HG03159 (cell line): ENCODE data around the gene TMEM151B.
"Not testable (repeated sequence)": the region's sequence is repeated elsewhere in the genome, so short reads cannot be mapped to it uniquely, and the experiment has no call there.

Experiments used
- ATAC-seq: cut with Tn5 transposase; IDR thresholded peaks from one replicate; pipeline ENCODE4 v1.9.1; 2021; ENCODE audit warnings: mild to moderate bottlenecking, moderate library complexity; ENCODE audit not compliant: unreplicated experiment

The TMEM151B gene

DNA sequence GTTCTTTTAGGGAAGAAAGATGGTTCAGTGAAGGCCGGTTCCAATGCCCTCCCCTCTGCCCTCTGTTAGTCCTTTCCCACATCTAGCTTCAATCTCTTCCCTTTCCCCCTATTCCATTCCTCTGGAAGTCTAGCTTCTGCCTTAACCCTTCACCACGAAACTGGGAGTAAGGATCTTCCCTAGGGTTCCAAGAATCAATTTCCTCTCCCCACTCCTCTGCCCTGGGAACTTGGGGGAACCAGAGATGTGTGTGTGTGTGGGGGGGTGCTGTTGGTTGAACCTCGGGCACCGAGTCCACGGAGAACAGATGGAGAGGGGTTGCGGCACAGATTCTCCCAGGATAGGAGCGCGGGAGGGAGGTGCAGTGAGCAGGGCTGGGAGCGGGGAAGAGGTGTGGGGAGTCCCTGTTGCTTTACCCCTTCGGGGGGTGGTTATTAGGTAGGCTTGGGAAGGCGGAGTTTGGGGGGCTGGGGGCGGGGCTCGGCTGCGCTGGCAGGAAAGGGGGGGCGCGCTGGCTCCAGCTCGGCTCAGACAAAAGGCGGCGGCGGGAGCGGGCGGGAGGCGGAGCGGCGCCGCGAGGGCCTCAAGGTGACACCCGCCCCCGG, at the start of gene TMEM151B:
TSS of gene TMEM151B (plus strand) at position 530 of the 605 bp plus-strand sequence. CDS start 293 bp downstream, outside the sequence.
- ATAC-seq, result no peak

DNA sequence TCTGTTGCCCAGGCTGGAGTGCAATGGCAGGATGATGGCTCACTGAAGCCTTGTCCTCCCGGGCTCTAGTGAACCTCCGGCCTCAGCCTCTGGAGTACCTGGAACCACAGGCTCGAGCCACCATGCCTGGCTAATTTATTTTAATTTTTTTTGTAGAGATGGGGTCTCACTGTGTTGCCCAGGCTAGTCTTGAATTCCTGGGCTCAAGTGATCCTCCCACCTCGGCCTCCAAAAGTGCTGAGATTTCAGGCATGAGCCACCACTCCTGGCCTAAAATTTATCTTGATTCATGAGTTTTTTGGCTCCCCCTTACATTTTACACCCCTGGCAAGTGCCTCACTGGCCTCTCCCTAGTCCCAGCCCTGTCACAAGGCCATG, 49.3 kb upstream of the TMEM151B start:
- no peak for ATAC-seq

DNA sequence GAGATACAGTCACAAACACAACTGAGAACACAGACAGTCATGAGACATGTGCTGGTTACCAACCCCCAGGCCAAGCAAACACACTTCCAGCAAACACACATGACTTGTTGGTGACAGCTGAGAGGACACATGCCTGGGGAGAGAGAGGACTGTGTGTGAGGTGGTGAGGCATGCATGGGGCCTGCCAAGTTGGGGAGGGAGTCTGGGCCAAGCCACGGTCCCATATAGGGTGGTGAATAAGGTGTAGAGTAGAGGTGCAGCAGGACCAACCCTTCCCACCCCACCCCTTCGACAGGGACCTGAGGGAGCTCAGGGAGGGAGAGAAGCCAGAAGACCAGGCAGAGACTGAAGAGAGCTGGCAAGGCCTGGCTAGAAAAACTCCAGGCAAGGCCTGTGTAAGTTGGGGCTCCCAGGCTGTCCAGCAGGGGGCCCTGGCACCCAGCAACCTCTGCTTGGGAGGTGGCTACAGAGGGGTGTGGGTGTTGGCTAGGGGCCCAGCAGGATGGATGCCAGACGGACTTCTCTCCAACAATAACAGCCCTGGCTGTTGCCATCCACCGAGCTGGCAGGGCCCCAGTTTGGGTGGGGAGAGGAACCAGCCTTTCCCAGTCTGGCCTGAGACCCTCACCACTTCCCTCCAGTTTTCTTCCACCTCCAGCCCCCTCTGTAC, 48.8 kb upstream of the TMEM151B start:
- ATAC-seq, result no peak

DNA sequence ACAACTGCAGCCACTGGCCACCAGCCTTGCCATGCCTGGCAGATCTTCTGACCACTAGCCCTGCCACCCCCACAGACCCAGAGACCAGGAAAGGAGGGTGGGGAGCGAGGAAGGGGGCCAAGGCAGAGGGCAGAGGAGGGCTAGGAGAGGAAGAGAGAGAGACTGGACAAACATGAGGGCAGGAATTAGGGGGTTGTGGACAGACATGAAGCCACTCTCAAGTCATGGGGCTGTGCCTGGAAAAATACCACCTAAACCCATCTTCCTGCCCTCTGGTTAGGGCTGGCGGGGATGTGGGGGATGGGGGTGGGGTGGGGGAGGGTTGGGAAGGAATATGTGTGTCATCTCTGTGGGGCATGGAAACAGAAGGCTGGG, 48.3 kb upstream of the TMEM151B start:
- ATAC-seq, result no peak

DNA sequence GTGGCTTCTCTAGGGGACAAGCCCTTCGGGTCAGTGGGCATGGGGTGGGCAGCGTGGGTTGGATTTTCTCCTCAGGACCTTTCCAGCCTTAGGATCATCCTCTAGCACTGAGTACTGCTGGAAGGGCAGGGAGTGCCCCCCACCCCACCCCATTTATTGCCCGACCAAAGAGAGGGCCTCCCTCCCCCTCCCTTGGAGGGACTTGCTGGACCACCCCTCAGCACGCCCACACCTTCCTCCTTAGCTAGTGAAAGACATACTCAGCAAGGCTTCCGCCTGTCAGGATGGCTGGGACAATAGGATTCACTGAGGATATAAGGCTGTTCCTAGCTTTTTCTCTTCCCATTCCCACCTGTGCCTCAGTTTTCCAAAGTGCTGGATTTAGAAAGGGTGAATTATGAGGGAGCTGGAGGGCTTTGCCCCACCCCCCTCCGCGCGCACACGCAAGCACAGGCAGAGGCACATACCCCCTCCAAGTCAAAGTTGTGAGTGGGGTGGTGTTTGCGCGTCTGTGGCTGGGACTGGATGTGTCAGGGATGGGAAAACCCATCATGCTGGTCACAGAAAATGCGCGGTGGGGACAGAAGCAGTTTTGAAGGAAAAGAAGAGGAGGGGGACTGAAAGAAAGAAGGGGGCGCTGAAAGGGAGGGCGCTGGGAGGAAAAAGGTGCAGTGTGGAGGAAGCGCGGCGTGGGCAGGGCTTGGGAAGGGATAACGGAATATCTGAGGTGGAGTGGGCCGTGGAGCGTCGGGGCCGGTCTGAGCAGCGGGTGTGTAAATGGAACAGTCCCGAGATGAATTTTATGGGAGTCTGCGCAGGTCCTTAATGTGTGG, 47.5 kb upstream of the TMEM151B start:
- no peak for ATAC-seq

DNA sequence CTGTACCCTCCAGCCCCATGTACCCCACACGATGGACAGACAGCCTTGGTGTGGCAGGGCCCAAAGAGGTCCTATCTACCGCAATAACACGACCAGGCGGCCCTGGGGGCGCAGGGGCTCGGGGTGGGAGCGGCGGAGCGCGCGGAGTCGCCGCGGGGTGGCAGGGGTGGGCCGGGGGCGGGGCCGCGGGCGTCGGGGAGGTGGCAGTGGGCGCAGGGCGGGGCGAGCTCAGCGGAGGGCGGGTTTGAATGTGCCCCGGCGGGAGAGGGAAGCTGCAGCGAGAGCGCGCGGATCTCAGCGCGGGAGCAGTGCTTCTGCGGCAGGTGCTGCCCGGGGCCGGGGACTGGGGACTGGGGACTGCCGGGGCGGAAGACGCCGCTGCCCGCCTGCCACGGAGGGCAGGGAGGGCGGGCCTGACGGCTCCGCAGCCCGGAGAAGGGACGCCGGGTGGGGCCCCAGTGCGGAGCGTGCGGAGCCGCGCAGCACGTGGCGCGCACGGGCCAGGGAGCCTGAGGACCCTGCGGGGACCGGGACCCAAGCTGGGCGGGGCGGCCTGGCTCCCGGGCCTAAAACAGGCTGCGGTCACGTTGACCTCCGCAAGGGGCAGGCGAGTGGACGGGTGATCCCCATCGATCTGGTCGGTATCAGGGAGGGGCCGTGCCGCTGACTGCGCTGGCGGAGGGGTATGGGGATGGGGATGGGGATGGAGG, 46.8 kb upstream of the TMEM151B start, which contains the start of gene SLC29A1:
TSS of gene SLC29A1 (plus strand) at position 277 of the 710 bp plus-strand sequence. CDS start 3,719 bp downstream, outside the sequence.
- peak; percentile 51 for ATAC-seq

DNA sequence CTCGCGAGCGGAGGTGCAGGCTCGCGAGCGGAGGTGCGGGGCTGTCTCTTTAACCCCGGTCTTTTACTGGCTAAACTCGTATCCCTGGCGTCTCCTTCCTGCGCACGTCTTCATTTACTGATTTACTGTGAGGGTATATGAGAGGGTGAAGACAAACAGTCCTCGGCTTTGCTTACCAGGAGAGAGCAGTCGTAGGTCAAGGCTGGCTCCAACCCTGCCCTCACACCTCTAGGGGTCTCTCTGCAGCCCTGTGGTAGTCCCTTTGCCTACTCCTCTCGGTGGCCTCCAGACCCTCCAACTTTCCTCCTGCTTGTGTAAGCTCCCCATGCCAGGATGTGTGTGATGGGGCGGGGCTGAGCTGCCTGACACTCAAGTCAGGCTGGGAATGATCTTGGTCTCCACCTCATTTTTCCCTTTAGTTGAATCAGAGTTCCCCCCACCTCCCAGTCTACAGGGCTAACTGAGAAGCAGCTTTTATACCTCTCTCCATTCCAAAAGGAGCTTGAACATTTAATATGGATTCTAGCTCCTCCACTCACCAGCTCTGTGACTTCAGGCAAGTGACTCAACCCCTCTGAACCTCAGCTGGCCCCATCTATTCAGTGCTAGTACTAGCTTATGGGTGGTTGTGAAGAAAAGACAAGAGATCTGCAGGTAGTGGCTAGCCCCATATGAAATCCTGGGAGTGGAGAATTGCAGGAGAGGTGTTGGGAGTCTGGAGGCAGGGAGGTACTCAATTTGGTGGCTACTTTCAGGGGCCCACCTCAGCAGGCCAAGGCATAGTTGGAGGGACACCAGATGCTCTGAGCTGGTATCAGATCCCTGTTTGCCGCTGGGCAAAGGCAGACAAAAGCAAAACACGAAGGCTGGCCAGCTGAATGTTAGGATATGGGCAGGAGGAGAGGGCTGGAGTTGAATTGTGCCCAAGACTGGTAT, 46.0 kb upstream of the TMEM151B start:
- peak; percentile 15 for ATAC-seq

DNA sequence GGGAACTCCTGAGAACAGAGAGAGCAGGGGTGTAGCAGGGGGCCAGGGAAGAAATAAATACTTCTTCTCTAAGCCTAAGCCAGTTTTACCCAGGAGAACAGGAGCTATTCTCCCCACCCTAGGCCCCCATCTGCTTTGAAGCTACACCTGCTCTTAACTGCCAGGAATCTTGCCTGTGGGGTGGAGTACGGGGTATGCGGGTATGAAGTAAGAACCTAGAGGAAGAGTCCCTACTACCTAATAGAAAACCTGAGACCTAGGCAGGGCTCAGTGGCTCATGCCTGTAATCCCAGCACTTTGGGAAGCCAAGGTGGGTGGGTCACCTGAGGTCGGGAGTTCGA, 45.3 kb upstream of the TMEM151B start:
- ATAC-seq, result no peak

DNA sequence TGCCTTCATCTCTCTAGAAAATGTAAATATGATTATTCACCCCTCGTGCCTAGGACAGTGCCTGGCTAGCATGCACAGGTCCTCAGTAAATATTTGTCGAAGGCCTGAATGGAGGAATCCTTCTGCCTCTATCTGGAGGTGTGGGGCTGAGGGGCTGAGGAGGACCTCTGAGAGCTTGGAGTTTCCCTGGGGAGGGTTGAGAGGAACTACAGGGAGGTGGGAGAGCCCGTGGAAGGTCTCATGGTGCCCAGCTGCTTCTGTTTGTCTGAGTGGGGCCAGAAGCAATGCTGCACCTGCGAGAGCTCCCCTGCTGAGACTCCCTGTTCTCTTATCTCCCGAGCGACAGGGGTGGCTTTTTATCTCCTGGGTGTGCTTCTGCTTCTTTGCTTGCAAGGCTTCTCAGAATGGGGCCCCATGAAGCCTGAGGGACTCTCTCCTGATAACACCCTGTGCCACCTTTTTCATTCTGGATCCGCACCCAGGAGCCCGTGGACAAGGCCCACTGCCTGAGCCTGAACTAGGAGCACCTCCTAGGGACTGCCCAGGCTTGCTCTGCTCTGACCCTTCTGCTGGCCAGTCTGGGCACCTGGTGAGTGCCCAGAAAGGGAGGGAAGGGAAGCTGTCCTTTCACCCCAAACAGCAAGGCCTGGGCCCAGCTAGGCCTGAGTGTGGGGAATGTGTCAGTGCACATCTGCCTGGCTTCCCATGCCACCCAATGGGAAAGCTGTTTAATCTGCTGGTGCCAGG, 44.5 kb upstream of the TMEM151B start:
- no peak for ATAC-seq

DNA sequence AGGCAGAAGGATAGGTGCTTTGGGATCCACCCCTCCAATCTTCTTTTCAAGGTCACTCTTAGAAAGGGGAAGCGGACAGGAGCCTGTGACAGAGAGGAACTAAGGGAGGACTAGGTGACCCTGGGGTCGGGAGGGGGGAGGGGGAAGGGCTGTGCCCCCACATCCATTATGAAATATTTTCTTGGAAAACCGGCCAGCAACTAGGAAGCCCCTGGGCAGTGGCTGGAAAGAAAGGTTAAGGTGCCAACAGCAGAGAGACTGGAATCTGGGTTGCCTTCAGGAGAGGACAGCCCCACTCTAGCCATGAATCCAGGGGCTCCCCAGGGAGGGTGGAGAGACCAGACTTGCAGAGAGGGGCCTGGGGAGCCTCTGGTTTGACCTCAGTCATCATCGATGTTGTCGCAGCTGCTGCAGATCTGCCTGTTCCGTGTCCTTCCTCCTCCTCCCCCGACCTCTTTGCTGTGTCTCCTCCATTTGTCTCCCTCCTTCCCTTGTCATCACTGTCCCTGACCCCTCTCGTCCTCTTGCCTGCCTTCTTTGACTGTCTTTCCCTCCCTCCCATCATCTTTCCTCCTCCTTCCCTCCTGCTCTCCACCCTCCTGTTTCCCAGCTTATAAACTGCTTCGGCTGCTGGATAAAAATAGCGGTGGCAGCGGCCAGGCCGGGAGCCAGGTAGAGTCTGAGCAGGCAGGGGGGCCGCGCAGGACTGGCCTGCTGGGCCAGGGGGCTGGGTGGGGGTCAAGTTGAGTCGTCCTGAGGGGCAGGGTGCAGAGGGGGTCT, 43.7 kb upstream of the TMEM151B start:
- no peak for ATAC-seq

DNA sequence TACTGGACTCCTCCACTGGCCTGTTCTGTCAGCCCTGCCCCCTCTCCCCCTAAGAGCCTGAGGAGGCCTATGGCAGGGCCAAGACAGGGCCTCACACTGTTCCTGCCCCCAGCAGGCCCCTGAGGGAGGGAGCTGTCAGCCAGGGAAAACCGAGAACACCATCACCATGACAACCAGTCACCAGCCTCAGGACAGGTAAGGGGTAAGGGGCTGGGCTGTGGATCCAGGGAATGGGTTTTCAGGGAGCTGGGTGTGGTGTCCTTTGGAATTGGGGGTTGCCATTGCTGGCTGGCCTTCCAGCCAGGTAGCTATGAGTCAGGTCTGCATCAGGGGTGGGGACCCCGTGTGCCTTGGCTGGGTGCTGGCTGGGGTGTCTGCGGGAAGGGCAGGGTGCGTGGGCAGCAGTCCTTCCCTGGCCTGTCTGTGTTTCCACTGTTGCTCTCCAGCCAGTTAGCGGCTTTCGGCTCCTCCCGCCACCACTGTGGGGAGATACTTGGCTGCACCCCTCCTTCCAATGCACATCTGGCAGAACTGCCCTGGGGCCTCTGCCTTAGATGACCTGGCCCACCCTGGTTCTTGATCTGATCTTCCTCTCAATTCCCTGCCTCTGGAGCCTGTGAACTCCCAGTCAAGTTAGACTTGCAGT, 43.0 kb upstream of the TMEM151B start:
- no peak for ATAC-seq

DNA sequence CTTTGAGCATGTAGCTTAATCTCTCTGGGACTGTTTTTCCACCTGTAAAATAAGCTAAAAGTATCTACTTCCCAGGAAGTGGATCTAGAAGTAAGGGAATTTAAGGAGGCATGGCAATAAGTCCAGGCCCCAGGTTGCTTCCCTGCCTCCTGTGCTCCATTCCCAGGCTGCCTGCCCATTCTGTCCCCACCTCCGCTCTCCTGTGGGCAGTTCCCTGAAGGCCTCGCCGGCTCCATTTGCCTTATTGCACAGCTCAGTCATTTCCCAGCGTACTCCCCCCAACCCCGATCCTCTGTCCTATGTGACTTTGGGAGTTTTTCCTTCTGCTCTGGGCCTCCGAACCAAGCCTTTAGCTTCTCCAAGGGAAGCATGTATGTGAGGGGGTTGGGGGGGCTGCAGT, 42.2 kb upstream of the TMEM151B start:
- no peak for ATAC-seq

DNA sequence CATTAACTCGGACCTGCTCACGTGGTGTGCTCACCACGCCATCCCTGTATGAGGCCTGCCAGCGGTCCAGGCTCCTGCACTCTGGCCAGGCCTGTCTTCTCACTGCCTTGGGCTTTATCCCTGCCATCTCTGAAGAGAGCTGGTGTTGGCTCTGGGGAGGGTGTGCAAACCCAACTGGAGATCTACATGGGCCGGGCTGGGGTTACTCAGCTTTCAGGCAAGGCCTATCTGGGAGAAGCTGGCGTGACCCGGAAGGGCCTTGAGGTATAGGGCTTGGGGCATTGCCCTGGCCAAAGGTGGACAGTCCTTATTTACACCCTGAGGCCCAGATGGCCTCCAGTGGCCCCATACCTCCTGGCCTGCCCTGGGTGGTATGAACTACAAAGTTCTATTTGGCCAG, 41.8 kb upstream of the TMEM151B start:
- no peak for ATAC-seq

DNA sequence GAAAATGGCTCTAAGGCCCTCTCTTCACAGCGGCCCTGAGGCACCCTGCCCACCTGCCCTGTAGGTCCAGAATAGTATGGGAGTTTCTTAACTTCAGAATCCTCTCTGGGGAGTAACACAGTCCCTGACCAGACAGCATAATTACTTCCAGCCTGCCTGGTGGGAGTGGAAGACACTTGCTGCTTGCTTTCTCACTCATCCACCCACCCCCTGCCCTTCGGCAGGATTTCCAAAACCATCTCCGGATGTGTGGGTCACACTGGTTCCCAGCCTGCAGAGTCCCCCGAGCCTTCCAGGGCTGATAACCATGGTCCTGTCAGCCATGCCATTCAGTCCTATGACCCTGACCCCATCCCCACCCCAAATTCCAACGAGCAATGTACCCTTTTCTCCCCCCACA, 41.4 kb upstream of the TMEM151B start:
- ATAC-seq, result no peak

DNA sequence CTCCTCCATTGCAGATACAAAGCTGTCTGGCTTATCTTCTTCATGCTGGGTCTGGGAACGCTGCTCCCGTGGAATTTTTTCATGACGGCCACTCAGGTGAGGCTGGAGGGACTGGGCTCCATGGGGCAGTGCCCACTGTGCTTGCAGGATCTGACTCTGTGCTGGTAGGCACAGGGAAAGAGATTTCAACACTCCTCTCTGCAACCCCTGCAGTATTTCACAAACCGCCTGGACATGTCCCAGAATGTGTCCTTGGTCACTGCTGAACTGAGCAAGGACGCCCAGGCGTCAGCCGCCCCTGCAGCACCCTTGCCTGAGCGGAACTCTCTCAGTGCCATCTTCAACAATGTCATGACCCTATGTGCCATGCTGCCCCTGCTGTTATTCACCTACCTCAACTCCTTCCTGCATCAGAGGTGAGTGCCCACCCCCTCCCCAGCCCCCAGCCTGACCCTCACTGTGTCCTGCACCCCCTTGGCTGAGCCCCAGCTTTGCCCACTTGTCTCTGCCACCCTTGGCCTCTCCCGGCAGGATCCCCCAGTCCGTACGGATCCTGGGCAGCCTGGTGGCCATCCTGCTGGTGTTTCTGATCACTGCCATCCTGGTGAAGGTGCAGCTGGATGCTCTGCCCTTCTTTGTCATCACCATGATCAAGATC, 40.7 kb upstream of the TMEM151B start:
- no peak for ATAC-seq

DNA sequence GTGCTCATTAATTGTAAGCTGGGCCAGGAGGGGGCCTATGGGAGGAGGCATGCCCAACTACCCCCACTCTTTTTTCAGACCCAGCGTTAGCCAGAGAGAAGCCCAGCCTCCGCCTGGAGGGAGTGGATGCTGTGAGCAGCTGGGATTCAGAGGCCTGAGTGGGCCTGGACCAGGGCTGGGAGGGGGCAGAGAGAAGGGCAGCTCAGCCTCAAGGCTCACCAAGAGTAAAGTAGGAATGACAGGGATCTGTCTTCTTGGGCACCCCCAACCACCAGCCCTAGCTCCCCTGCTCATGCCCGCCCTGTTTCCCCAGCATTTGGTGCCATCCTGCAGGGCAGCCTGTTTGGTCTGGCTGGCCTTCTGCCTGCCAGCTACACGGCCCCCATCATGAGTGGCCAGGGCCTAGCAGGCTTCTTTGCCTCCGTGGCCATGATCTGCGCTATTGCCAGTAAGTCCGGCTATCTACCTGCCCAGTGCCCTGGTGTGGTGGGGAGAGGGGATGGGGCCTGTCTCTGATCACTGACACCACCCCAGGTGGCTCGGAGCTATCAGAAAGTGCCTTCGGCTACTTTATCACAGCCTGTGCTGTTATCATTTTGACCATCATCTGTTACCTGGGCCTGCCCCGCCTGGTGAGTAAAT, 40.1 kb upstream of the TMEM151B start:
- ATAC-seq, result no peak

DNA sequence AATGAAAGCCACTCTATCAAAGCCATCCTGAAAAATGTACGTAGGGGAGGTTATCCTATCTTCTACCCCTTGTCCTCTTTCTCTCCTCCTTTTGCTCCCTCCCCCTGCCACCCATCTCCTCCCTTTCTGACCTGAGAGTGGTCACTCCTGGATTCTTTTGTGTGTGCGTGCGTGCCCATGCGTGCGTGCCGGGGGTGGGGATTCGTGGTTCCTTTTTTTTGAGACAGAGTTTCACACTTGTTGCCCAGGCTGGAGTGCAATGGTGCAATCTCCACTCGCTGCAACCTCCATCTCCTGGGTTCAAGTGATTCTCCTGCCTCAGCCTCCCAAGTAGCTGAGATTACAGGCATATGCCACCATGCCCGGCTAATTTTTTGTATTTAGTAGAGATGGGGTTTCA, 38.8 kb upstream of the TMEM151B start:
- not testable (repeated sequence) for ATAC-seq
